K562 (cell line): ENCODE data around the gene SUMO3. TPM values are rescaled to one million over a fixed set of nuclear protein-coding genes. Genes with fewer than 3 reads are reported as not detected.

ENCODE experiments used
- CHAMP1 ChIP-seq: fragments of 450-650 bp; IDR thresholded peaks from 2 replicates; pipeline ENCODE4 v1.6.1; 2016; ENCODE audit warnings: mild to moderate bottlenecking
- CTCF ChIP-seq, 3 experiments: IDR thresholded peaks in 2 of 3; conservative IDR thresholded peaks in 1 of 3; 2 replicates each; pipeline ENCODE4 v1.5.1; 2011 to 2012; ENCODE audit warnings: low read length in 3 of 3, mild to moderate bottlenecking in 3 of 3, control low read depth in 2 of 3, improper control_type of control experiment in 1 of 3, inconsistent platforms in 1 of 3, low read depth in 1 of 3, mixed read lengths in 1 of 3, moderate library complexity in 1 of 3; ENCODE audit not compliant: insufficient read depth in 2 of 3
- JUND ChIP-seq, 2 experiments: IDR thresholded peaks; 2 replicates in 1 of 2; 3 replicates in 1 of 2; pipeline ENCODE4 v1.6.1; 2011; ENCODE audit warnings: borderline replicate concordance in 2 of 2, low read depth in 2 of 2, low read length in 2 of 2, improper control_type of control experiment in 1 of 2, missing biosample characterization in 1 of 2, missing genetic modification characterization in 1 of 2, missing genetic modification reagents in 1 of 2
- RAD21 ChIP-seq, 2 experiments: fragments of 250-450 bp in 1 of 2; fragments of 450-650 bp in 1 of 2; sonication (Bioruptor Pico) in 1 of 2; formaldehyde crosslinking in 1 of 2; IDR thresholded peaks in 1 of 2; conservative IDR thresholded peaks in 1 of 2; 2 replicates each; pipeline versions ENCODE4 v1.4.0 to v1.8.0; 2020 to 2022; ENCODE audit warnings: mild to moderate bottlenecking in 2 of 2, moderate library complexity in 1 of 2
- ZNF280B ChIP-seq: fragments of 250-450 bp; sonication (Bioruptor Pico); IDR thresholded peaks from 2 replicates; pipeline ENCODE4 v1.5.1; 2021; ENCODE audit warnings: mild to moderate bottlenecking
- polyA plus RNA-seq, 8 experiments: library from polyadenylated mRNA; depleted of rRNA in 4 of 8; stranded (reverse) in 5 of 8; unstranded in 3 of 8; fragments of >200 nt; fragmentation: Nextera tagmentation in 2 of 8; fragmentation: Illumina TruSeq in 1 of 8; extraction: Ambion mirVana in 2 of 8; extraction: Trizol in 1 of 8; gene quantifications; 2 replicates each; pipeline versions ENCODE4 v1.2.1 to v1.2.3, GENCODE V29; 2011 to 2014; ENCODE audit warnings: inconsistent platforms in 1 of 8, missing spikeins in 1 of 8
- total RNA-seq, 7 experiments: library from RNA; depleted of rRNA in 6 of 7; stranded (reverse); fragments of >200 nt in 6 of 7; fragmentation: Illumina TruSeq in 2 of 7; extraction: Trizol in 2 of 7; gene quantifications; 2 replicates each; pipeline versions ENCODE4 v1.2.1 to v1.2.3, GENCODE V29; 2011 to 2021; ENCODE audit warnings: low replicate concordance in 1 of 7

Gene SUMO3
- total and polyA plus RNA-seq, 9 of the 15 experiments (the other 6 are each of a cell fraction or from before 2014, with no cell fraction given): 13.9 to 143 (median 113) TPM

- TF ChIP-seq RAD21 (CRISPR knock-in tag; conservative IDR thresholded peaks at IDR 0.05 in 1 of 2, IDR thresholded peaks at IDR 0.05 in 1 of 2) (peak; percentile 58 to 62), CTCF (IDR thresholded peaks at IDR 0.05 in 2 of 3, conservative IDR thresholded peaks at IDR 0.05 in 1 of 3; ENCODE audit: insufficient read depth in 2 of 3, low read depth in 1 of 3, low read length in 3 of 3) (peak; percentile 57 to 72 (median 58)), JUND (IDR thresholded peaks at IDR 0.05; ENCODE audit: borderline replicate concordance, low read depth, low read length) (0 out of 2 replicates have a peak, but pooled peaks have one; percentile 5), JUND (tag; IDR thresholded peaks at IDR 0.05; ENCODE audit: borderline replicate concordance, low read depth, low read length) (no peak), CHAMP1 (no peak), ZNF280B (no peak)
Measured at GRCh38 chr21:44800103-44800502, 17.8 kb downstream of the SUMO3 start (continued).
